BLaER1 (cell line): Measurements from ENCODE around the gene TRABD.

ENCODE experiments used
- H3K27ac ChIP-seq: shearing (Covaris generic); formaldehyde crosslinking; 2 replicates; pipeline ENCODE4 v1.8.1; 2022
- H3K27me3 ChIP-seq: shearing (Covaris generic); formaldehyde crosslinking; 2 replicates; pipeline ENCODE4 v1.8.1; 2022
- H3K36me3 ChIP-seq: shearing (Covaris generic); formaldehyde crosslinking; 2 replicates; pipeline ENCODE4 v1.8.1; 2022
- H3K4me1 ChIP-seq: shearing (Covaris generic); formaldehyde crosslinking; 2 replicates; pipeline ENCODE4 v1.8.1; 2022
- H3K4me2 ChIP-seq: shearing (Covaris generic); formaldehyde crosslinking; 2 replicates; pipeline ENCODE4 v1.8.1; 2022
- H3K4me3 ChIP-seq: shearing (Covaris generic); formaldehyde crosslinking; 2 replicates; pipeline ENCODE4 v1.8.1; 2022
- H3K9ac ChIP-seq: shearing (Covaris generic); formaldehyde crosslinking; 2 replicates; pipeline ENCODE4 v1.8.1; 2022
- H3K9me3 ChIP-seq: shearing (Covaris generic); formaldehyde crosslinking; 2 replicates; pipeline ENCODE4 v1.8.1; 2022
- H4K20me1 ChIP-seq: shearing (Covaris generic); formaldehyde crosslinking; 2 replicates; pipeline ENCODE4 v1.8.1; 2022
- Cebpa-rat ChIP-seq: shearing (Covaris generic); IDR thresholded peaks from 2 replicates; pipeline ENCODE4 v1.8.1; 2022

The TRABD gene

GRCh38 chr22:50217543-50218152, 31.9 kb downstream of the TRABD start:
- Histone ChIP-seq H3K4me3 (no peak overlapping the region), H3K36me3 (peaks cover 94% of the 10 kb centered on the region), H3K9me3 (no peaks in the 10 kb centered on the region), H3K4me1 (peaks cover 70% of the 10 kb centered on the region), H3K9ac (peak overlapping the region; percentile 24; the same call in 1 of the 2 replicates), H3K27me3 (no peaks in the 10 kb centered on the region), H3K27ac (no peak overlapping the region), H4K20me1 (peaks cover 99% of the 10 kb centered on the region), H3K4me2 (peak overlapping the region; percentile 80)
- TF ChIP-seq Cebpa-rat, result no peak

- Histone ChIP-seq H3K4me2 (peak overlapping the region; percentile 80), H3K27ac (no peak overlapping the region), H3K27me3 (no peaks in the 10 kb centered on the region), H3K4me1 (peaks cover 71% of the 10 kb centered on the region), H3K36me3 (peaks cover 94% of the 10 kb centered on the region), H3K9me3 (no peaks in the 10 kb centered on the region), H4K20me1 (peaks cover 99% of the 10 kb centered on the region), H3K4me3 (no peak overlapping the region), H3K9ac (no peak overlapping the region)
- TF ChIP-seq Cebpa-rat, result no peak
Observed at GRCh38 chr22:50218153-50218995, 32.7 kb downstream of the TRABD start.

- H3K36me3 ChIP-seq, result peaks cover 93% of the 10 kb centered on the region
Observed at GRCh38 chr22:50218996-50219727, 33.4 kb downstream of the TRABD start.

GRCh38 chr22:50219800-50220602, 34.3 kb downstream of the TRABD start:
- Histone ChIP-seq H3K27ac (peak overlapping the region; percentile 35), H4K20me1 (peaks cover 91% of the 10 kb centered on the region), H3K4me2 (peak overlapping the region; percentile 80), H3K36me3 (peaks cover 91% of the 10 kb centered on the region), H3K9ac (0 out of 2 replicates have a peak overlapping the region, but pooled peaks have one; percentile 12), H3K9me3 (no peaks in the 10 kb centered on the region), H3K4me1 (peaks cover 78% of the 10 kb centered on the region), H3K27me3 (no peaks in the 10 kb centered on the region), H3K4me3 (no peak overlapping the region)
- TF ChIP-seq Cebpa-rat, result no peak

More at GRCh38 chr22:50218996-50219727, 33.4 kb downstream of the TRABD start:
- H3K4me3 ChIP-seq, result no peak overlapping the region
- peaks cover 75% of the 10 kb centered on the region for H3K4me1 ChIP-seq
- H4K20me1 ChIP-seq, result peaks cover 94% of the 10 kb centered on the region
- no peak for TF ChIP-seq Cebpa-rat
- peak overlapping the region; percentile 80 for H3K4me2 ChIP-seq
- peak overlapping the region; percentile 35; the same call in 1 of the 2 replicates for H3K27ac ChIP-seq
- no peaks in the 10 kb centered on the region for H3K27me3 ChIP-seq
- 0 out of 2 replicates have a peak overlapping the region, but pooled peaks have one; percentile 12 for H3K9ac ChIP-seq
- no peaks in the 10 kb centered on the region for H3K9me3 ChIP-seq

DNA sequence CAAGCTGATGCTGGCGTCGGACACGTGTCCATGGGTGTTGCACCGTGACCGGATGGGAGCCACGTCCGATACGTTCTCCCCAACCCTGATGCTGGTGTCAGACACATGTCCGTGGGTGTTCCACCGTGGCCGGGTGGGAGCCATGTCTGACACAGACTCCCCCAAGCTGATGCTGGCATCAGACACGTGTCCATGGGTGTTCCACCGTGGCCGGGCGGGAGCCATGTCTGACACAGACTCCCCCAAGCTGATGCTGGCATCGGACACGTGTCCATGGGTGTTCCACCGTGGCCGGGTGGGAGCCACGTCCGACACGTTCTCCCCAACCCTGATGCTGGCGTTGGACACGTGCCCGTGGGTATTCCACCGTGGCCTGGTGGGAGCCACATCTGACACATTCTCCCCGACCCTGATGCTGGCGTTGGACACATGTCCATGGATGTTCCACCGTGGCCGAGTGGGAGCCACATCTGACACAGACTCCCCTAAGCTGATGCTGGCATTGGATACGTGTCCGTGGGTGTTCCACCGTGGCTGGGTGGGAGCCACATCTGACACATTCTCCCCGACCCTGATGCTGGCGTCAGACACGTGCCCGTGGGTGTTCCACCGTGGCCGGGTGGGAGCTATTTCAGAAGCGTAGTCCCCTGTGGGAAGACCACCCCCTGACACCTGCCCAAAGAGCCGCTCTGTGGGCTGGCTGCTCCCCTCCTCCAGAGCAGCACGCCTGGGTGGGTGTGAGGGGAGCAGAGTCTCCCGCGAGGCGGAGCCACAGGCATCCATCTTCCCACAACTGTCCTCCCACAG, 35.1 kb downstream of the TRABD start:
- Histone ChIP-seq H4K20me1 (peaks cover 93% of the 10 kb centered on the region), H3K4me3 (no peak overlapping the region; the same call in 1 of the 2 replicates), H3K27me3 (no peaks in the 10 kb centered on the region), H3K36me3 (peaks cover 92% of the 10 kb centered on the region), H3K9ac (no peak overlapping the region), H3K4me1 (peaks cover 85% of the 10 kb centered on the region), H3K4me2 (peak overlapping the region; percentile 80), H3K27ac (no peak overlapping the region; the same call in 1 of the 2 replicates), H3K9me3 (no peaks in the 10 kb centered on the region)
- TF ChIP-seq Cebpa-rat, result no peak

DNA sequence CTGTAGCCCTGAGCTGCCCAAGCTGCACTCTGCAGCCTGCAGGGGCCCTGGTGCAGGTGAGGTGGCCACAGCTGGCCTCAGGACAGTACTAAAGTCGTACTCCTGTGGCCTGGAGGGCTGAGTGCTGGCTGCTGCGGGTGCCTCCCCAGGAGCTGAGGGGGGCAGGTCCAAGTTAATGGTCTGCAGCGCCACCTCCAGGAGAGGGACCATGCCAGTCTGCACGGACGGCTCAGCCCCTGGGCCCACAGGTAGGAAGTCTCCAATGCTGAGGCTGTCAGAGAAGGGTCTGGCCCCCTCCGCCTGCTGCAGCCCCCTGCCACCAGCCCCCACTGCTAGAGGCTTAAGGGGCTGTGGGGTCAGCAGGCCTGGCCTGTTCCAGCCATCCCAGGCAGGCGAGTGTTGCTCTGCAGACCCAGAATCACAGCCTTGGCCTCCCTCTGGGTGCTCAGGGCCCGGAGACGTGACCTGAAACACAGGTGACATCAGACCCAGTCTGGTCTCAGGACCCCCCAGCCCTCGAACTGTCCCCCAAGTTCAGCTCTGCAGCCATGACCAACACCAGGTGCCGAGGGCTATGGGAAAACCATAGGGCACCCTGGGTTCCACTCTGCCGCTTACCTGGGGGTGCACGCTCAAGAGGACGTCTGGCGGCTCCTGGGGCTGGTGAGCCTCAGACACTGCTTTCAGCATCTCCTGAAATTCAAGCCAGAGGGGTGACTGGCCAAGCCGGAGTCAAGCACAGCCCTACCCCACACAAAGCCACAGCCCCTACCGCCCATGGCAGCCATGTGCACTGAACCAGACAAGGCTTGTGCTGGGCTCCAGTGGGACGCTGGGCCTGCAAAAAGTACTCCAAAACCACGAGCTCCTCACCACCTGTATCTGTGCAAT, 35.9 kb downstream of the TRABD start:
- Histone ChIP-seq H3K4me2 (peak overlapping the region; percentile 77), H3K27ac (no peak overlapping the region), H3K36me3 (peaks cover 87% of the 10 kb centered on the region), H4K20me1 (peaks cover 90% of the 10 kb centered on the region), H3K4me1 (peaks cover 88% of the 10 kb centered on the region), H3K9me3 (no peaks in the 10 kb centered on the region), H3K9ac (peak overlapping the region; percentile 22; the same call in 1 of the 2 replicates), H3K27me3 (no peaks in the 10 kb centered on the region), H3K4me3 (peak overlapping the region; percentile 17; the same call in 1 of the 2 replicates)
- no peak for TF ChIP-seq Cebpa-rat

GRCh38 chr22:50222508-50222907, 36.8 kb downstream of the TRABD start:
- Histone ChIP-seq H3K27ac (no peak overlapping the region), H3K4me2 (peak overlapping the region; percentile 77), H3K9ac (peak overlapping the region; percentile 22; the same call in 1 of the 2 replicates), H4K20me1 (peaks cover 90% of the 10 kb centered on the region), H3K27me3 (no peaks in the 10 kb centered on the region), H3K4me3 (no peak overlapping the region), H3K9me3 (no peaks in the 10 kb centered on the region), H3K36me3 (peaks cover 79% of the 10 kb centered on the region), H3K4me1 (peaks cover 88% of the 10 kb centered on the region)
- no peak for TF ChIP-seq Cebpa-rat

GRCh38 chr22:50224071-50224470, 38.4 kb downstream of the TRABD start:
- no peak for TF ChIP-seq Cebpa-rat
- H3K9ac ChIP-seq, result no peak overlapping the region
- H3K27ac ChIP-seq, result no peak overlapping the region
- H3K27me3 ChIP-seq, result no peaks in the 10 kb centered on the region
- peaks cover 90% of the 10 kb centered on the region for H4K20me1 ChIP-seq
- no peak overlapping the region for H3K4me3 ChIP-seq
- H3K9me3 ChIP-seq, result no peaks in the 10 kb centered on the region
- H3K4me1 ChIP-seq, result peaks cover 88% of the 10 kb centered on the region
- H3K36me3 ChIP-seq, result peaks cover 68% of the 10 kb centered on the region
- no peak overlapping the region for H3K4me2 ChIP-seq
